ENCODE data around the gene SSH2. TPM values are rescaled to one million over a fixed set of nuclear protein-coding genes. Genes with fewer than 3 reads are reported as not detected.
"Not testable (repeated sequence)": the region's sequence is repeated elsewhere in the genome, so short reads cannot be mapped to it uniquely, and the experiment has no call there.

The SSH2 gene
- total RNA-seq, 1 donor from 2014 or later: 64.1 TPM

DNA sequence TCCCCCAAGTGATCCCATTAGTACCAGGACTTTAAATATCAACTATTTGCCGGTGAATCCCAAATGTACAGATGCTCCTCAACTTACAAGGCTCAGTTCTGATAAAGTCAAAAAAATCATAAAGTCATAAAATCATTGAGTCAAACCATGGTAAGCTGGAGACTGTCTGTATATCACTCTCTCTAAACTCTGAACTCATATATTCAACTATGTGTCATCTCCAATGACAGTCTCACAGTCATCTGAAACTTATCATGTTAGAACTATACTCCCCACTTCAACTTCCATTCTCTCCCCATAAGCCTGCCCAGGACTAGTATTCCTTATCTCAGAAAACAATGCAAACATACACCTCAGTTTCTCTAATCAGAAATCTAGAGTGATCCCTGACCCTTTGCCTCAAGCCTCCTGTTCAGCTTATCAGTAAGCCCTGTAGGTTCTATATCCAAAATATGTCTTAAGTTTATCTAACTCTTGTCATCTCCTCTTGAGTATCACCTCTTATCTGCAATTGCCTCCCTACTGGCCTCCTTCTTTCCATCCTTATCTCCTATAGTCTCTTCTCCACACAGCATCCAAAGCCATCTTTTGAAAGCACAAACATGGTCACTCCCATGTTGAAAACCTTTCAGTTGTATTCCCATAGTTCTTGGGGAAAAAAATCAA, 55.0 kb downstream of the SSH2 start:
- intact Hi-C loops (cut with micrococcal nuclease): no loop called here

DNA sequence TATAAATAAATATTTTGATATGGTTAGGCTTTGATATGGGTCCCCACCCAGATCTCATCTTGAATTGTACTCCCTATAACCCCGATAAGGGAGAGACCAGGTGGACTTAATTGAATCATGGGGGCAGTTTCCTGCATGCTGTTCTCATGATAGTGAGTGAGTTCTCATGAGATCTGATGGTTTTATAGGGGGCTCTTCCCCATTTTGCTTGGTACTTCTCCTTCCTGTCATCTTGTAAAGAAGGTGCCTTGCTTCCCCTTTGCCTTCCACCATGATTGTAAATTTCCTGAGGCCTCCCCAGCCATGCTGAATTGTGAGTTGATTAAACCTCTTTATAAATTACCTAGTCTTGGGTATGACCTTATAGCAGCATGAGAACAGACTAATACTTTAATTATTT, 55.7 kb downstream of the SSH2 start:
- intact Hi-C loops (cut with micrococcal nuclease): not testable (repeated sequence)

DNA sequence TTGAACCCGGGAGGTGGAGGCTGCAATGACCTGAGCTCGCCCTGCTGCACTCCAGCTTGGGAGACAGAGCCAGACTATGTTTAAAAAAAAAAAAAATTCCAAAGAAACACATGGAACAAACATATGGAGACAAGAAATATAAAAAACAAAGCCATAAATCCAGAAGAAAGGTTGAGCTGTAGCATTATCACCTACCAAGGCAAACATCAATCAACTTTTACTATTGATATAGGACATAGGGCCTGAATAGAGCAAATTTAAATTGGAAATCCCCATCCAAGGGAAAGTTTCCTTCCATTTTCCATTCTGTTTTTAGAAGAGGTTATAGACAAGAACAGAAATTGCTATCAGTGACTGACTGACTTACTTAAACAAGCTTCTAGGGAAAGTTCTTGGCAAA, 56.6 kb downstream of the SSH2 start:
- intact Hi-C loops (cut with micrococcal nuclease): no loop called here

DNA sequence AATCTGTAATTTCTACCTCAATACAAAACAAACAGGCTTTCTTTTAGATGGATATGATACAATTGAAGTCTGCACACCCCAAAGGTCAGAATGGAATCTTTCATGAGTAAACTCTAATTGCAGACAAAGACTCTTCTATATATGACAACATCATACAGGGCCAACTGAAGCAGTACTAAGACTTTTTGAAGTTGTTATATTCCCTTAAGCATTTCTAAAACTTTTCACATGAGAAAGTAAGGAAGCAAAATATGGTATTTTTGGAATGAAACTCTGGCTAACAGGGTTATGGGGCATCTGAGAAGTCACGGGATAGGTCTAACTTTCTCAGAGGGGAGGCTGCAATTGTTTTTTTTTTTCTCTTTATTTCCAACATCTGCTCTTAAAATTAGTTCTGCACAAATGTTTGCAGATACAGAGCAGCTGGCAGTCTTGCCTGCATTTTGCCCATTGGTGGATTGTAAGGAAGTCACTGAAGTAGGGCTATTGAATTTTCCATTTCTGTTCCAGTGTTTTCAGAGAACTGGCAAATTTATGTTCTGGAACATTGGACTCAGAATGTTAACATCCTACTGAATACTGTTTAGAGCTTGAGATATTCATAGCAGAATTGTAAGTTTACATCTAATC, 59.1 kb downstream of the SSH2 start:
- intact Hi-C loops (cut with micrococcal nuclease): no loop called here

DNA sequence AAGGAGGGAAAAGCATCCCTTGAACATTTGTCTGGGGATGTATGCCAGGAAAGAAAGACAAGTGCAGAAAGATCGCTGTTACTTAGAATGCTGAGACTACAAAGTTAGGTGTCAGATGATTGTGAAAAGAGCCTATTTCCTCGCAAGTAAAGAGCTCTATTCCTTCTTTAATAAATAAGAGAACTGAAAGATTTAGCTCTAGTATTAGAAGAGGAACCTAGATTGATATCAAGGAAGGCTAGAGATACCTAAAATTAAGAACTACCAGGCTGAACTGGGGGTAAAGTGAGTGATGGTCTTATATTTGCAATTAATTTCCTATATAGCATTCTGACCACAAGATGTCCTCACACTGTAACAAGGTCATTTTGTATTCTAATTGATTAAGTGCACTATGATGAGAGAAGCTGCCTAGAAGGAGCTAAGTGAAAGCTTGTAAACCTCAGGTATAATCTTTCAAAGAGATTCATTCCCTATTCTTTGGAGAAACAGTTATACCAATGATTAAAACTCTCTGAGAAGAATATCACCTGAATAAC, 62.3 kb downstream of the SSH2 start:
- intact Hi-C loops (cut with micrococcal nuclease): no loop called here

DNA sequence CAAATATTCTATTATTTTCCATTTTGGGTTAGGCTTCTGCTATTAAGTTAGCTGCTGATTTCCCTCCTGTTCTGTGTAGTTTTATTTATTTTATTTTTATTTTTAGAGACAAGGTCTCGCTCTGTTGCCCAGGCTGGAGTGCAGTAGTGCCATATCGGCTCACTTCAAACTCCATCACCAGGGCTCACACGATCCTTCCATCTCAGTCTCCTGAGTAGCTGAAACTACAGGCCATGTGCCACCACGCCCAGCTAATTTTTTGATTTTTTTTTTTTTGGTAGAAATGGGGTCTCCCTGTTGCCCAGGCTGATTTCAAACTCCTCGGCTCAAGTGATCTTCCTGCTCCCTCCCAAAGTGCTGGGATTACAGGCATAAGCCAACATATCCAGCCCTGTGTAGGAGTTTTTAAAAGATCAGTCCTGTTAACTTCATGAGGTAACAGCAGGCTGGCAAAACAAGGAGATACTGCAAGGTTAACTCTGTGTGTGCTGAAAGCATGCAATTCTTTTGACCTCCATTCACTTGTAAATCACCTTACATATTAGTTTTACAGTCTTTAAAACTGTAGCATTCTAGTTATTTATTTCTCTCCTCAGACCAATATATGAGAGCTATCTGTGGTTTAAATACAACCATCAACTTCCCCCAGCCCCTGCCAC, 63.2 kb downstream of the SSH2 start:
- intact Hi-C loops (cut with micrococcal nuclease): no loop called here

DNA sequence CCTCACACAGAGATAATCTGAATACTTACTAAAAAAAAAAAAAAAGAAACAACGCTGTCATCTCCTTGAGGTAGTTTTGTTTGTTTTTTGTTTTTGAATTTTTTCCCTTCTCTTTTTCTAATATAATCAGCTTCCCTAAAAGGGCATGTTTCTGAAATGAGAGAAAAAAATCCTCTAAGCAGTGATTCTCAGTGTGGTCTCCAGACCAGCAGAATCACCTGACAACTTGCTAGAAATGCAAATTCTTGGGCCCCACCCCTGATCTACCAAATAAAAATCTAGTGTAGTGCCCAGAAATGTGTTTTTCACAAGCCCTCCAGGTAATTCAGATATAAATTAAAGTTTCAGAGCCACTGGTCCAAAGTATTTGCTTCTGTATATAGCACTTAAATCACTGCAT, 65.4 kb downstream of the SSH2 start:
- intact Hi-C loops (cut with micrococcal nuclease): no loop called here

DNA sequence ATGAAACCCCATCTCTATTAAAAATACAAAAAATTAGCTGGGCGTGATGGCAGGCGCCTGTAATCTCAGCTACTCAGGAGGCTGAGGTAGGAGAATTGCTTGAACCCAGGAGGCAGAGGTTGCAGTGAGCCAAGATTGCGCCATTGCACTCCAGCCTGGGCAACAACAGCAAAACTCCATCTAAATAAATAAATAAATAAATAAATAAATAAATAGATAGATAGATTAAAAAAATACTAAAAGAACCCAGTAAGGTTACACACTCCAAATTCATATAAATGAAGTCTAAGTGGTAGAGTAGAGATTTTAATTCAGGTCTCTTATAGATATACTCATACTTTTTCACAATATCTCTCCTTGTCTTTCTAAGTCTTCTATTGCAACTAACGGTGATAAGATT, 65.9 kb downstream of the SSH2 start:
- intact Hi-C loops (cut with micrococcal nuclease): not testable (repeated sequence)

DNA sequence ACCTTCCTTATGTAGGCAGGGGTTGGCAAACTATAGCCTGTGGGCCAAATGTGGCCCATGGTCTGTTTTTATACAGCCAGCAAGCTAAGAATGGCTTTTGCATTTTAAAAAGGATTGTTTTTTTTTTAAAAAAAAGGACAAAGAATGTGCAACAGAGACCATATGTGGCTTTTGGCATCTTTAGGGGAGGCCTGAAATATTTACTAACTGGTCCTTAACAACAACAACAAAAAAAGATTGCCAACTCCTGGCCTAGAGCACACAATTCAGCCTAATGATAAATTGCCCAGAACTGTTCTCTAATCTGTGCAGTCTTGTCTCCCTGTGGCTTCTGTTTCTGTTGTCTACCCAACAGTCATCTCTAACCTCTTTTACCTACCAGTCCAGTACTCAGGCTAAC, 67.1 kb downstream of the SSH2 start:
- intact Hi-C loops (cut with micrococcal nuclease): no loop called here

DNA sequence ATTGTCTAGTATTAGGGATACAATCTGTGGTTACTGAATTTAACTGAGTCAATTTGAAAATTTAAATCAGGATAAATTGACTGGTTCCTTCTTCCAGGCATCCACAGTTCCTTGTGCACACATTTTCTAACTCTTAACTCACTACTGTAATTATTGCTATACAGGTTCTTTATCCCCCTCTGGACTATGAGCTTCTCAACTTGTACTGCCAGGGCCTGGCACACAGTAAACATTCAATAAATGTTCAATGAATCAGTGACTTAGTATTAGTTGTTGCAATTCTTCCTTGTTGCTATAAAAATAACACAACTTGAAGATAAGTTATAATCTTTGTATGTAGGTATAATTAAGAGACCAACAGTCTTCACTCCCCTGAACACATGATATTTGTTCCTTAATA, 67.9 kb downstream of the SSH2 start:
- intact Hi-C loops (cut with micrococcal nuclease): no loop called here

DNA sequence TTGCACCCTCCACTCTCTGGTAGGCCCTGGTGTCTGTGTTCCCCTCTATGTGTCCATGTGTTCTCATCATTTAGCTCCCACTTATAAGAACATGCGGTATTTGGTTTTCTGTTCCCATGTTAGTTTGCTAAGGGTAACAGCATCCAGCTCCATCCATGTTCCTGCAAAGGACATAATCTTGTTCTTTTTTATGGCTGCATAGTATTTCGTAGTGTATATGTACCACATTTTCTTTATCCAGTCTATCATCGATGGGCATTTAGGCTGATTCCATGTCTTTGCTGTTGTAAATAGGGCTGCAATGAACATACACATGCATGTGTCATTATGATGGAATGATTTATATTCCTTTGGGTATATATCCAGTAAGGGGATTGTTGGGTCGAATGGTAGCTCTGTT, 70.6 kb downstream of the SSH2 start:
- intact Hi-C loops (cut with micrococcal nuclease): not testable (repeated sequence)

DNA sequence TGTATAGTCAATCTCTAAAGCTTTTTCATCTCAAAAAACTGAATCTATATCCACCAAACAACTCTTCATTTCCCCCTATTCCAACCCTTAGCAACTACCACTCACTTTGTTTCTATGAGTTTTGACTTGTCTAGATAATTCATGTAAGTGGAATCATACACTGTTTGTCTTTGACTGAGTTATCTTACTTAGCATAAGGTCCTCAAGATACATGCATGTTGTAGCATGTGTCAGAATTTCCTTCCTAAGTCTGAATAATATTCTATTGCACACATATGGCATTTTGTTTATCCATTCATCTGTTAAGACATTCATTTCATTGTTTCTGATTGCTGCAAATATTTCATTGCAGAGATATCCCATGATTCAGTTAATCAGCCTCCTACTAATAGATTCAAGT, 72.2 kb downstream of the SSH2 start:
- intact Hi-C loops (cut with micrococcal nuclease): no loop called here

DNA sequence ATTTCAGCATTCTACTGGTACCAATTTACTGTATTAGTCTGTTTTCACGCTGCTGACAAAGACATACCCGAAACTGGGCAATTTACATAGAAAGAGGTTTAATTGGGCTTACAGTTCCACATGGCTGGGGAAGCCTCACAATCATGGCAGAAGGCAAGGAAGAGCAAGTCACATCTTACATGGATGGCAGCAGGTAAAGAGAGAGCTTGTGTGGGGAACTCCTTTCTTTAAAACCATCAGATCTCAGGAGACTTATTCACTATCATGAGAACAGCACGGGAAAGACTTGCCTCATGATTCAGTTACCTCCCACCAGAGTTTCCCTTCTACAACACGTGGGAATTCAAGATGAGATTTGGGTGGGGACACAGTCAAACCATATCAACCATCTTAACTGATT, 72.9 kb downstream of the SSH2 start:
- intact Hi-C loops (cut with micrococcal nuclease): not testable (repeated sequence)

DNA sequence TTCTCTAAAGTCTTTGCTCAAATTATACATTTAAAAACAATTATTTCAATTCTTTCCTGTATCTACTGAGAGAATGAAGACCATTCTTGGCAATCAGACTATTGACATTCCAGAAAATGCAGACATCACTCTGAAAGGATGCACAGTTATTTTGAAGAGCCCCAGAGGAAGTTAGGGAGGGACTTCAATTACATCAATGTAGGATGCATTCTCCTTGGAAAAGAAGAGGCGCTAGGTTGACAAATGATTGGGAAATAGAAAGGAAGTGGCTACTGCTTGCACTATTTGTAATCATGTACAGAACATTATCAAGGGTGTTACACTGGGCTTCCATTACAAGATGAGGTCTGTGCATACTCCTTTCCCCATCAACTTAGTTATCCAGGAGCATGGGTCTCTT, 74.3 kb downstream of the SSH2 start:
- intact Hi-C loops (cut with micrococcal nuclease): no loop called here

DNA sequence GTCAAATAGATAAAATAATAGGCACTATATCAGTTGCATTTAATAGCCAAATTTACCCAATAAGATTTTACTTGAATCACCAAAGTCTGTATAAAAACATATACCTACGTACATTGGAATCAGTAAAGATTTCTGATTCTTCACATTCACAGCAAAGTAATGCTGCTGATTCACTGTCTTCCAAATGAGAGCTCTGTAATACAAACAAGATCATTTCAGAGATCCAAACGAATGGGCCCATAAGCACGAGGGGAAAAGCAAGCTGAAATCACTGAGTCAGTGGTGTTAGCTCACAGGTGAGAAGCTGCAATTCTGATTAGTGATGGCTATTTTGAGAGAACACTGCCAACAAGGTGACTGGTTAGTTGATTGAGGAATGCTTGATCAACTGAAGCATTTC, 81.3 kb downstream of the SSH2 start:
- intact Hi-C loops (cut with micrococcal nuclease): no loop called here

DNA sequence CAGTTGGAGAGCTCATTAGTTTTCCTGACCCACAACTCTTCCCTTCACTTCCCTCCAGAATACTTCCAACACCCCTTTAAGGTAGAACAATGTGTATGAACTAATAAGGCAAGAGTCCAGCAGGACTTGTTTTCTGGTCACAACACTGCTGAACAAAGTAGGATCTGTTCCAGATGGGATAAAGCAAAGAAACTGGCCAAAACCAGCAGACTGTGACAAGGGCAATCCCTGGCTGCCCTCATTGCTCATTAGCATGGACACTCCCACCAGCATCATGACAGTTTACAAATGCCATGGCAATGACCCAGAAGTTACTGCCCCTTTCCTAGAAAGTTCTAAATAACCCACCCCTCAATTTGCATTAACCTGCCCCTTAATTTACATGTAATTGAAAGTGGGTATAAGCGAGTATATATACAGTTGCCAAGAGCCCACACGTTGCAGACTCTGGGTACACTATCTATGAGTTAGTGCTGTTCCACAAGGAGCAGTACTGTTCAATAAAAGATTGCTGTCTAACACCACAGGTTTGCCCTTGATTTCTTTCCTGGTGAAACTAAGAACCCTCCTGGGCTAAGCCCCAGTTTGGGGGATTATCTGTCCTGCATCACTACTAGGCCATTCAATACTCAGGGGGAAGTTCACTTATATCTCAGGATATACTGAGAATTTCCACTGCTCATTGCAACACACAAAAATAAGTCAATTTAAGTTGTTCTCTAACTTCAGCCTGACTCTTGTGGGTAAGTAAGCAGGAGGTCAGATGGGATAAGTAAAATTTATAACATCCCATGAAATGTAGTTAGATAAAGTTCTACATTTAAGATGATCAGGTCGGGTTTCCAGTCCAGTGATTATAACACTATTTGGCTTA, 82.3 kb downstream of the SSH2 start:
- intact Hi-C loops (cut with micrococcal nuclease): no loop called here

DNA sequence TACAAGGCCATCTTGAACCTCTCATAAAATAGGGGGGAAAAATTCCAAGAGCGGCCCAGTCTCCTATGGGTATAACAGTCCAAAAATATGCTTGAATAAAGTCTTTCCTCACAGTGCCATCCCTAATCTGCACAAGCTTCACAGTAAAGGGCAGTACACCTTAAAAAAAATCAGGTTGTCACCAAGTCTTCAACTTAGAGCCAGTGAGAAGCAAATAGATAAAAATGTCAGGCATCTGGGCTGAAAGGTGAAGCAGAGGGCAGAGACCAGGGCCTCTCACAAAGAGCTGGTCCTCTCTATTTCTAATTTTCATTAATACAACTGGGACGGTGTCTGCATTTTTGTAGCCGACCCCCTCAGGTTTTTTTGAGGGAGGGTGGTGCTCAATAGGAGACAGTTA, 82.9 kb downstream of the SSH2 start:
- intact Hi-C loops (cut with micrococcal nuclease): no loop called here

DNA sequence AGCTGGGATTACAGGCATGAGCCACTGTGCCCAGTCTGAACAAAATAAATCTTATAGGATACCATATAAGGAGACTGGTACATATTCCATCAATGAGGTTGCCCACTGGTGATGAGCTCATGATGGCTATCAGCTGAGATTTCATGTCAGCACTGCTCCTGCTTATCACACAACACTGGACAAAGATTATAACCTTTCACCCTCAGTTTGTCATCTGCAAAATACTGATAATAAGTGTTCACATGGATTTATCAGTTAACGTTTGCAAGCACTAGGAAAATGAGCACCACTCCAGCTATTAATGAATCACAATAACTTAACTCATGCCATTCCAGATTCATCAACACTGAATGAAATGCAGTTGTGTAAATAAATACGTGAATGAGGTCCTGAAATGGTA, 83.7 kb downstream of the SSH2 start:
- intact Hi-C loops (cut with micrococcal nuclease): no loop called here

DNA sequence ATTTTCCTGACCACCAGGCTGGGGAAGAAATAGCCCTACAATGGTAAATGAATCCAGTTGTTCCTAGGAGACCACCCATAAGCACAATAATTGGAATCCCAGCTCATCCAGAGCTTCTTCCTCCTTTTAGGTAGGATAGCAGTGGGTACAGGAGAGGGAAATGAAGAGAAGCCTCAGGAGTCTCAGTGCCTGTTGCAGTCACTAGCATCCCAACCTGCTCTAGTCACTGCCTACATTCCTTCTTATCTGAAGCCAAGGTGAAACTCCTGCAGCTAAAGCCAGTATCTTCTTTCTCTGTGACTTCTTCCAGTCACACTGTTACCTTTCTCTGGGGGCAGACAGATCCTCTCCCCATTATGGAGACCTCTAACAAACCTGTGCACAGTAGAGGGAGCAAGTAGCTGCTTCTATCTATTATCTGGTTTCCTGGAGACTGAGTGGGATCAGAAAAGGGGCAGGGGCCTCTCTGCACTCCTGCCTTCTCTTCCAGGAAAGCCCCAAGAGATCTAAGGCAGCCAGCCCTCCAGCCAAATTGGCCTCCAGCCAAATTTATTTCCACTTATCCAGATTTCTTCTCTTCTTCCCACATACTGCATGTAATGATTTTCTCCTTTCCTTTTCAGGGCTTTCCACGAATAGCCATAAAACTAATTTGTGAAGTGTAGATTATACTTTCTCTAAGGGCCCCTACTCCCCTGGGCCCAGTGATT, 85.5 kb downstream of the SSH2 start:
- intact Hi-C loops (cut with micrococcal nuclease): no loop called here

DNA sequence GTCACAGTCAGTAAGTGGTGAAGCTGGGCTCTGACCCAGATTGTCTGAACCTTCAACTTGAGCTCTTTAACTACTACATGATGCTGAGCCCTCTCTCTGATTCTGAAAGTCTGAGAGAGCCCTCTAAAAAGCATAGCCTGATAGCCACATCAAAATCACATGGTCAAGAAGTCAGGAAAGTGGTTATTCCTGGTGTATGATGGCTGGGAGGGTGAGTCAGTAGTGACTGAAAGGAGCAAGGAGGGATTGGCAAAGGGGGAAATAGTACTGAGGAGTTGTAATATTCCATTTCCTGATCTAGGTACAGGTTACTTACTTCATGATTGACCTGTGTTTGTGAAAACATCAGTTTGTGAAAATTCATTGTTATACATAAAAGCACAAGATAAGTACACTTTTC, 89.1 kb downstream of the SSH2 start:
- intact Hi-C loops (cut with micrococcal nuclease): no loop called here

DNA sequence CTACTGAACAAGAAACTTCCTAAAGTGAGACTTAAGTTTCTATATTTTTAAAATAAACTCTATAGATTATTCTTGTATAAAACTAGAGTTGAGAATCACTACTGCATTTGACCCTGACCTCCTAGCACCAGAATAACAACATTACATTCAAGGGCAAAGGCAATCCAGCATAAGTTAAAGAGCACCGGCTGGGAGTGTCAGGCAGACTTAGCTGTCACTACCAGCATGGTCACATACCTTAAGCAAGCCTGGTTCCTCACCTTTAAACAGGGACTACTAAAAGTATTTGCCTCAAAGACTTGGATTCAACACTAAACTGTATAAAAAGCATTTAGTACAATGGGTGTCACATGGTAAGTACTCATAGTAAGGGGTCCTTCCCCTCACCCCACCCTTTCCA, 90.4 kb downstream of the SSH2 start:
- intact Hi-C loops (cut with micrococcal nuclease): no loop called here
